Activated CD8-positive, alpha-beta memory T cell treated with anti-CD3 and anti-CD28 coated beads for 1 hour (primary cell): ENCODE measurements around the gene LRRN4CL.
"Not testable (repeated sequence)": the region's sequence is repeated elsewhere in the genome, so short reads cannot be mapped to it uniquely, and the experiment has no call there.

Experiments used
- DNase-seq, 2 donors: peaks; one replicate each; pipeline ENCODE4 v3.0.0-alpha.2; 2020; ENCODE audit warnings: low read depth in 1 of 2; ENCODE audit errors: extremely low read depth in 1 of 2

Gene LRRN4CL

DNA sequence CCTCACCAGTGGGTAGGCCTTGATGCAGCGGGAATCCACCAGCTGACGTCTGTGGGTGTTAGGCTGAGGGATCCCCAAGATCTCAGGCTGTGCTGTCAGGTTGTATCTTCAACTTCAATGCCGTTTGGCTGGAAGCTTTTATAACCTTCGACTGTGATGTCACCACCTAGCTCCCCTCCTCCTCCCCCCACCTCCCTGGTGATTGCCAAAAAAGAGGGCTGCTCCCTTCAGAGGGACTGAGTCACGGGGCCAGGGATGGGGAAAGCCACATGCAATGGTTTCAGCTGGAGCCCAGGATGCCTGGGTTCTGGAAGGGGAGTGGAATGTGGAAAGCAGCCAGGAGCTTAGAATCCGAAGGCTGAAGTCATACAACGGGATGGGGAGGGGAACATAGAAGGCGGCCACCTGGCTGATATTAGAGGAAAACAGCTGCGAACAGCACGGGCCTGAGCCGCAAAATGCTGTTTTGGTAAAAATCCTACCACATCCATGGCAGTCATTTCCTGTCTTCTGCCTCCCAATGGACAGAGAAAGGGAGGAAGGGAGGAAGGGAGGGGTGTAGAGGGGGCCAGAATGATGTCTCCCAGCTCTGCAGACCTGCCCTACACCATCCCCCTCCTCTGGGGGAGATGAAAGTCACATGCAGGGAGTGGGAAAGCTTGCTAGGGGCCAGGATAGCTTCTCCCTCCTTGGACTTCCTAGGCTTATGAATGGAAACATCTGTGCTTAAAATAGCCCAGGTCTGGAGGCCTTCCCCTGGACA is at the start of gene LRRN4CL:
Gene LRRN4CL, minus strand, starts transcription at position 110 of the 763 bp plus-strand sequence. CDS start 1,022 bp downstream, outside the sequence.
- DNase-seq = no peak

- DNase-seq = no peak
Observed at GRCh38 chr11:62737196-62737595, 47.9 kb upstream of the LRRN4CL start.

GRCh38 chr11:62732830-62733229 is 43.5 kb upstream of the LRRN4CL start:
- no peak for DNase-seq

DNA sequence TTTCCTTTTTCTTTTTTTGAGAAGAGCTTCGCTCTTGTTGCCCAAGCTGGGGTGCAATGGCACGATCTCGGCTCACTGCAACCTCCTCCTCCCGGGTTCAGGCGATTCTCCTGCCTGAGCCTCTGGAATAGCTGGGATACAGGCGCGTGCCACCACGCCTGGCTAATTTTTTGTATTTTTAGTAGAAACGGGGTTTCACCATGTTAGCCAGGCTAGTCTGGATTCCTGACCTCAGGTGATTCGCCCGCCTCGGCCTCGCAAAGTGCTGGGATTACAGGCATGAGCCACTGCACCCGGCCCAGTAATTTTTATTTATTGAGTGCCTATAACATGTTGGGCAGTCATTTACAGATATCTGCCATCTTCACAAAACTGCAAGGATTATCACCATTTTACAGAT is 40.7 kb upstream of the LRRN4CL start:
- not testable (repeated sequence) for DNase-seq

DNA sequence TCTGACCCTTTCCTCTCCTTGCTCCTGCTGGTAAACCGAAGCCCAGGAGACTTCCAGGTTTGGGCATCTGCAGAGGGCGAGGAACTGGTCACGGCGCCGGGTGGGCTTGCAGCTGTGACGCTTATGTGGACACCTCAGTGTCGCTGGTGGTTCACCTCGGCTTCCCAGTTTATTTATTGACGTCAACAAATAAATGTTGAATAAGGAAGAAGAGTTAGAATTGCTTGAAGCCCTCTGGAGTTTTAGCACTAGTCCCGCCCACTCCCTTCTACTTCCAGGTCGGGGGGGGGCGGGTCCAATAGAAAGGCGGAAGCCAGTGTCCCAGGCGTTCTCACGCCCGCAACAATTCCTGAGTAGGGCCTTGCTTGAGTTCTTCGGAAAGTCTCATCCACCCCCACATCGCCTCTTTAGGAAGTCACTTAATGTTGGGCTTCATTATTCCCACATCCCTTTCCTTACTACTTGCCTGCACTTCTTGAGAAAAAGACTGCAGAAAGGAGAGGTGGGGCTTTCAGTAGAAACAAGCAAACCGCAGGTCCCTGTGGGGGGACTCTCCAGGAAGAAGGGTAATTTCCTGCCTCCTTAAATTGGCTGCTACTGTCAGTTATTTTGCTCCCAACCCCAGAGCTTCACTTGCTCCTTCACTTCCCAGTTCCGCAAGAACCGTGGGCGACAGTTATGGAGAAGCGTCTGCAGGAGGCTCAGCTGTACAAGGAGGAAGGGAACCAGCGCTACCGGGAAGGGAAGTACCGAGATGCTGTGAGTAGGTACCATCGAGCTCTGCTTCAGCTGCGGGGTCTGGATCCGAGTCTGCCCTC is 39.0 kb upstream of the LRRN4CL start, which contains the start of gene TTC9C:
Gene TTC9C, plus strand, starts transcription at position 316 of the 818 bp plus-strand sequence. Its CDS starts 363 bp downstream, at position 679.
- peak in 1 of 2 donors; percentile 73 for DNase-seq

DNA sequence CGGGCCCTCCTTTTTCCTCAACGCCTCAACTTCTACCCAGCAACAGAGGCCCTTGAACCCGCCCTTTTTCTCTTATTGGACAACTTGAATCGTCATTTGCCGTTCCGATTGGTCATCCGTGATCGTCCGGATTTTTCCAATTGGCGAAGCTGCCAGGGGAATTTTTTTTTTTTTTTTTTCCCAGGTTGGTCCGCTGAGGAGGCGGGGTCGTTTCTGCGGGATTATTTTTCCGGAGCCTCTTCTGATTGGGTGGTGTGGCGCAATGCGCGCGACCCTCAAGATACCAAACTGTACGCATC is 38.5 kb upstream of the LRRN4CL start:
- DNase-seq = peak; percentile 55 to 71

DNA sequence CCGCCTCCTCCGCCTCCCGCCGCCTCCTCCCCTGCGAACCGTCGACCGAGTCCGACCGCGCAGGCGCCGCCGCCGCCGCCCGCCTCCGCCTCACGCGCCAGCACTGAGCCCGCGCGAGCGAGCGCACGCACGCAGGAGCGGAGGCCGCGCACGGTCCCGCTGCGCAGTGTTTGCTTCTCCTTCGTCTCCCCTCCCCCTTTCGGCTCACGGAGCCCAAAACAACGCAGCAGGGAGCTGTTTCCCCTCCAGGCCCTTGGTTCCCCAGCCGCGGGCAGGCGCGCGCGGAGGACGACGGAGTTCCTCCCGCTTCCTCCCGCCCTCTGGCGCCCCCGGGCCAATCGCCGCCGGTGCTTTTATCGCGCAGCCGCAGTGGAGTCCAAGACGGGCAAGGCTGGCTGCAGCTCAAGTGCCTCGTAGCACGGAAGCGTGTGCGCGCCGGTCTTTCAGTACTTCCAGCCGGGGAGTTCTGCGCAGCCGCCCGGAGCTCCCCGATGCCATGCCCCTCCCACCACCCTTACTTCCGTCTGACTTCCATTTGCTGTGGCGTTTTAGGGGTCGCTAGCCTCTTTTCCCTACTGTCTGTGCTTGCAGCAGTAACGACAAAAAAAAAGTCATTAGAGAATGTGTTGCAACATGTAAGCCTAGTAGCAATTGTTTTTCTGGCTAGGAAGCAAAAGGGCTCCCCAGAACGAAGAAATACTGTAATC is 38.0 kb upstream of the LRRN4CL start, which contains the start of gene HNRNPUL2:
Gene HNRNPUL2, minus strand, starts transcription at position 293 of the 707 bp plus-strand sequence. CDS start 301 bp downstream, outside the sequence.
- peak; percentile 96 to 97 for DNase-seq

DNA sequence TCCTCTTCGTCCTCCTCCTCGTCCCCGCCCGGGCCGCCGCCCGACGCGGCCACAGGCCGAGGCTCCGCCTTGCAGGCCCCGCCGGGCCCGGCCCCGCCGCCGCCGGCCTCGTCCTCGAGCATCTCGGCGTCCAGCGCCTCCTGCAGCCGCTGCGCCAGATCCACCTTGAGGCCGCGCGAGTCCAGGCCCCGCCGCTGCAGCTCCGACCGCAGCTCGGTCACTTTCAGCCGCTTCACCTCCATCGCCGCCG is 37.5 kb upstream of the LRRN4CL start:
- no peak for DNase-seq

GRCh38 chr11:62726156-62726914 is 37.0 kb upstream of the LRRN4CL start:
- no peak for DNase-seq

- DNase-seq = no peak
Observed at GRCh38 chr11:62725646-62726045, 36.3 kb upstream of the LRRN4CL start.

GRCh38 chr11:62724171-62724570 is 34.8 kb upstream of the LRRN4CL start:
- DNase-seq = no peak

DNA sequence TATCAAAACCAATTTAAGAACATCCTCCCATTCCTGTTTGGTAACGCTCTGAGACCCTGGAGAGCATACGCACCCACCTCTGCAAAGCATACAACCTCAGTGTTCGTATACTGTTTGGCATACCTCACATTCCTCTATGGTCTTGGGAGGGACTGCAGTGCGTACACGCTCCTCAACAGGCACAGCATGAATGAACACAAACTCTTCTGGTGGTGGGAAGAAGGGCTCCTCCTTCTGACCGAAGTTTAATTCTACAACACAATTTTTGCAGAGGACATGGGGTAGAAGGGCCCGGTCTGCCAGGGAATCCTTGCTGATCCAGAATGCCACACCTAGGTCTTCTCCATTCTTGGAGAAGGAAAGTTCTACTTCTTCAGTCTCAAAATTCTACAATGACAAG is 32.7 kb upstream of the LRRN4CL start:
- no peak for DNase-seq

DNA sequence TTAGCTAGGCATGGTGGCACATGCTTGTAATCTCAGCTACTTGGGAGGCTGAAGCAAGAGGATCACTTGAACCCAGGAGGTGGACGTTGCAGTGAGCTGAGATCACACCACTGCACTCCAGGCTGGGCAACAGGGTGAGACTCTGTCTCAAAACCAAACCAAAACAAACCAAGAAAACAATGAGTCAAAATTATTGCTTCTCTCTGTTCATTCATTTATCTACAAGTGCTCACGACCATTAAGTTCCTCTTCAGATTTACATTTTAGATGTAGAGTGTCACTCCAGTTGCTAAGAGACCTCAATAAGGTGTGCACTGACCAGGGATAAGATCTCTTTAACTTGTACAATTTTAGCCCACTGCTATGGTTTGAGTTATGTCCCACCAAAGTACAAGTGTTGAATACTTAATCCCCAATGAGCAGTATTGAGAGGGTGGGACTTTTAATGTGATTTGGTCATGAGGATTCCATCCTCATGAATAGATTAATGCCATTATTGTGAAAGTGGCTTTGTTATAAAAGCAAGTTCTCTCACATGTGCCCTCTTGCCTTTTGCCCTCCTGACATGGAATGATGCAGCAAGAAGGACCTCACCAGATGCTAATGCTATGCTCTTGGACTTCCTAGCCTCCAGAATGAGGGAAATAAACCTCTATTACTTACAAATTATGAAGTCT is 30.1 kb upstream of the LRRN4CL start:
- no peak for DNase-seq

DNA sequence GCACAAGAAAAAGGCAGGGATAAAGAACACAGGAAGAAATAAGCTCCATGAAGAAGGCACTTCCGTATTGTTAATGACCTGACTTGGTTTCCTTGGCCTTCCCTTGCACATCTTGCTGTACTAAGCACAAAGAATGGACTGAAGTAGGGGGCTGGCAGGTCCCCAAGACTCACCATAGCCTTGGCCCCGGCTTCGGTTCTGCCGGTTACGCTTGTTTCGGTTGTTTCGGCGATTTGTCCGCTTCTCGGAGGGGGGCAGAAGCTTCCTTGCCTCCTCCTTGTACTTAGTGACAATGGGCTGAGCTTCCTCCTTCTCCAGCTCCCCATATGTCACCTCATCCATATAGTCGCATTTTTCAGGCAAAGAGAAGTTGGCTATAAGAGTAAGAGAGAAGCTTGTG is 27.5 kb upstream of the LRRN4CL start:
- DNase-seq = no peak

DNA sequence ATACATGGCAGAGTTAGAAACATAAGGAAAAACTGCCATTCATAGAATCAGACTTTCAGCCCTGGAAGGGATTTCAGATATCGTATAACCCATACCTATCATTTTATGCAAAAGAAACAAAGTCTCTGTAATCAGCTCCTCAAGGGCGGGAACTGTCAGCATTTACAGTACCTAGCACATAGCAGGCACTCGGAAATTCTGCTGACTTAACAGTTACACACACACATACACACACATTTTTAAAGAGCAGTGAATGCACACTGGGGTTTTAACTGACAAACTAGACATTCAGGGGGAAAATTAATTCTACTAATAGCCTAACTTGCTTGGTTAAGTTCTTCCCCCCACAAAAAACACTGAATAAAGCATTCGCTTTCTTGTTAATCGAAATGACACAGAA is 26.9 kb upstream of the LRRN4CL start:
- DNase-seq = no peak

DNA sequence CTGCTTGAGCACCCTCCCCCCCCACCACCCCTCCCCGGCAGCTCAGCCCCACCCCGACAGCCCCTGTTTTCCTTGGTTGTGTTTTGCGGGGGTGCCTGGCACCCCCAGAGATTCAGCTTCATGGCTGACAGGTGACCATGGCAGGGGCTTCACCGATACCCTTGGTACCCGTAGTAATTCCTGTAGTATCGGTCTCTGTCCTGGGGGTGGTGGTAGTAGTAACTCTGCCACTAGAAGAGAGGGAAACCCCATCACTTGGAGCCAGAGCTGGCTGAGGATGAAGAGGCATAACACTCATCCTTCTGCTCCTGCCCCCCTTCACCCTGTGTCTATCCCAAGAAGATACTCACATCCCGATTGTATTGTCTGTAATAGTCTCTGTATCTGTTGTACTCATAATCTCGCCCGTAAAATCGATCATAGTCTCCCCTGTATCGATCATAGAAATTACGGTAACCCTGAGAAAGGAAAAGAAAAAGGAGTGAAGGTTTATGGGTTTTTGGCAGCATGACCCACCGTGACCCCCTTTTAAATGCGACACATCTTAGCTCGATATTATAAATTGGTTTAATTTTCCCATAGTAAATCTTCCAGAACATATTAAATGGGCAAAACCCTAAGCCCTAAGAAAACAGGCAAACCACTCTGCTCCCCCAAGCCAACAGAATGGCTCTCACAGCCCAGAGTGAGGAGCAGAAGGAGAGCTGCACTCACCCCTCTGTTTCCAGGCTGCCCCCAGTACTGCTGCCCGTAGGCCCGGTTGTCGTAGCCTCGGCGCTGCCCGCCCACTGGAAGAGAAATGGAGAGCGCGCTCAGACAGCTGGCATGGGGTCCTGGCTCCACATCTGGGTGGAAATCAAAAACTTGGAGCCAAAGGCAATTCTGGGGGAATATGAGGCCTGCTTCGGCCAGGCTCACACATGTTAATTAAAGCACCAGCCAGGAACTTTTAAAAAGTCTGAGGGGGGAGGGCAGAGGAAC is 26.1 kb upstream of the LRRN4CL start:
- no peak for DNase-seq

GRCh38 chr11:62713343-62713742 is 24.0 kb upstream of the LRRN4CL start:
- DNase-seq = no peak

DNA sequence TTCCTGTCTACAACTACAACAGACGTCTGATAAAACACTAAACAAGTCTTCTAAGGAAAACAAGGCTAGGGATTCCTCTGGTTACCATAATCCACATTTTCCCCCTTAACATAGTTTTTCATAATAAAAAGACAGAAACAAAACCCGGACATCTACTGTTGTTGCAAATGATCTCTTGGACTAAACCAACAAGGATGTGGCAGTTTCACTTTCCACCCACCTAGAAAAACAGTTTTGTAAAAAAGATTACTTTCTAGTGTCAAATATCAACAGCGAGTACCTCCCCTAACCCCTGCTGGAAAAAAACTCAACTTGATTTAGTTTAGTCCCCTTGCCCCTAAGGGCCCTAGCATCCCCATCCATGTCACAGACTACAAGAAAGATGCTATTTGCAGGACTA is 23.5 kb upstream of the LRRN4CL start:
- DNase-seq = no peak

DNA sequence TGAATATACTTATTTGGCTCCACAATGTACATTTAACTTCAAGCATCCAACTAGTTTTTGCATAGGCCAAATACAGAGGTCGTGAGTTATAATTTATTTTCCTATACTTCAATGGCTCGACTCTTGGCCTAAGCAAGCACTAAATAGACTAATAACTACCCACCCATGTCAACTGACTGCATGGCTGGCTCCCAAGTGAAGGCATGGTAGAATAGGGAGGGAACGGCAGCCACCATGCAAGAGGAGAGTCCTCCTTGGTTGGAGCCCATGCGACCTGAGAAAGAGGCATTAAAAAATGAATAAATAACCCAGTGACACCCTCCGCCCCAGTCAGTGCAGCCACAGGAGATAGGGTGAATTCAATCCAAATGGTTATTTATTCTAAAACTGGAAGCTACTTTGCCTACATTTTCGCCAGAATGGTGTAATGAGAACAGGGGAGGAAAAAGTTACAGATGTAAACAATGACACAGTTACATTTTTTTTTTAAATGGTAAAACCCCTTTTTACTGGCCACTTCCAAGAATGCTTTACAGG is 23.0 kb upstream of the LRRN4CL start:
- no peak for DNase-seq
